HG03175 (cell line): ENCODE results near the gene SRP68.
"Not testable (repeated sequence)": the region's sequence is repeated elsewhere in the genome, so short reads cannot be mapped to it uniquely, and the experiment has no call there.

Experiments used
- ATAC-seq: cut with Tn5 transposase; IDR thresholded peaks from one replicate; pipeline ENCODE4 v1.9.1; 2021; ENCODE audit warnings: mild to moderate bottlenecking, moderate library complexity; ENCODE audit not compliant: unreplicated experiment

Gene SRP68

DNA sequence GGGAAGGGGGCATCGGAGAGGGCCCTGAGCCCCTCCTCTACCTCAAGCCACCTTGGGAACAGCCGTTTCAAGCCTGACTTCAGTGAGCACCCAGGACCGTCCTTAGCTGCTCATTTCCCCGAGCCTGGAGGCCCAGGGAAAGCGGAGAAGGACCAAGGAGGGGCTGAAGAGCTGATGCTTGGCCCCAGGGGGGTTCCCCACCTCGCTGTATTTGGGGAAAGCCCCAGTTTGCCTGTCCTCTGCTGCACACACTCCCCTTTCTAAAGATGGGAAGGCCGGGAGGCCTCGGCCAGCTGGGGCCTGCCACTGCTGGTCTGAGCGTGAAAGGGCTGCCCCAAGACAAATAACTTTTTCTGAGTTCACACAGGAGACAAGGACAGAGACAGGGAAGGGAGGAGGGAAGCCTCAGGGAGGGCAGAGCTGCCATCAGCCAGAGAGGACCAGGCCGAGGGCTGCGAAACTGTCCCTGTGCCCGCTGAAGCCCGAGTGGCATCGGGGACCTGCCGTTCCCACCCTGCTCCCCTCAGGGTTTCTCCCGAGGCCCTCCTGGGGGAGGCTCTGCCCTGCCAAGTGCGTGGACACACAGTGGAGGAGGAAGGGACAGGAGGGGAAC lies 18.3 kb upstream of the SRP68 start:
- no peak for ATAC-seq

DNA sequence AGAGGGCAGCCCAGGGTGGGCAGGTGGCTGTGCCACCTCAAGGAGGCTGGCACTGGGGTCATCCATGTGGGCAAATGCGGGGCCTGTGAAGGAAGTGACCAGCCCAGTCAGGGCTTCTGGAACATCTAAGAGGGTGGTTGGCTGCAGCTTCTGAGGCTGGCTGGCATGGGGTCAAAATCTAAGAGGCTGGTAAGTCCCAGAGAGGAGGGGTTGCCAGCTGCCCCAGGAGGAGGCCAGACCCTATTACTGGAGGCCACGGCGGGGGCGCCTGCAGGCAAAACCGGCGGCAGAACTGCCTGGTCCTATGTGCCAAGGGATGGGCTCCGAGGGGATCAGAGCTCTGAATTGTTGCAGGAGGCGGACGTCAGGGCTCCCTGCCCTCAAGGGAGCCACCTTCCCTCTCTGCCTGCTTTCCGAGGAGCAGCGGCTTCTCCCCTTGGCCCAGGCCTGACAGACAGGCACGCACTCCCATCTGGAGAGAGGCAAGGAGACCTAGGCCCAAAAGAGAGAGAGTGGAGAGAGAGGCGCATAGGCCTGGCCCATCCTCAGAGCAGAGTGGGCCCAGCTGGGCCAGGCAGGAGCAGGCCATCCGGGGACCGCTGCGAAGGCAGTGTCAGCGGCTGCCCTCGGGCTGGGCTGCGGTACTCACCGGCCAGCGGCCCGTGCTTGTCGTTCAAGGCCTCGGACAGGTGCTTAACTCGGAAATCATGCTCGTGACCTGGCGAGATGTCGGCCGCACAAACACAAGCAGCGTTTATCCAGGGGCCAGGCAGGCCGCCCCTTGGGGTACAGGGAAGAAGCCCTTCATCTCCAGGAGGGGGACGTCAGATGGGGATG lies 17.6 kb upstream of the SRP68 start:
- no peak for ATAC-seq

DNA sequence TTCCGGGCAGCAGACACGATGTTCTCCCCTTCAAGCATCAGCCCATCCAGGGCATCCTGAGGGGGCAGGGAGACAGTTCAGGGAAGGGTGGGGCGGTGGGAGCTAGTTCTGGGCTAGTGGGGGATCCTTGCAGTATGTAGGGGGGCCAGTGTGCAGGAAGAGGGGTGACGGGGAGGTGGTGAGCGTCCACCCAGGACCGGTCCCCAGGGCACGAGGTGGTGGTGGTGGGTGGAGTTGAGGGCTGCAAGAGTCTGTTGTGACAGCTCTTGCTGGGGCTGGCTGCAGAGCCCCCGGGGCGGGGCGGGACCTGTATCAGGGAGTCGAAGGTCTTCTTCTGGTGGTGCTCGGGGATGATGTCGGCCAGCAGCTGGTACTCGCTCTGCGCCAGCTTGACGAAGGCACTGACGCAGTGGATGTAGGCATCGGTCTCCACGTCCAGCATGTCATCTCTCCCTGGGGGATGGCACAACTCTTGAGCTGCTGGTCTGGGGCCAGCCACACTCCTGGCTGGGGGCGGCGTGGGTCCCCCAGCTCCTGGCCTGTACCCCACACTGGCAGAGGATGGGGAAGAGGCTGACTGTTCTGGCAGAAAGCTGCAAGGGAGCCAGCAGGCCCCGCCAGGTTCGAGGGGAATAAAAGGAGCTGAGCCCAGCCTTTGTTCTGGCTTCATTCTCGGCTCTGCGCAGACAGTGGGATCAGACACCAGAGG lies 16.7 kb upstream of the SRP68 start:
- no peak for ATAC-seq

DNA sequence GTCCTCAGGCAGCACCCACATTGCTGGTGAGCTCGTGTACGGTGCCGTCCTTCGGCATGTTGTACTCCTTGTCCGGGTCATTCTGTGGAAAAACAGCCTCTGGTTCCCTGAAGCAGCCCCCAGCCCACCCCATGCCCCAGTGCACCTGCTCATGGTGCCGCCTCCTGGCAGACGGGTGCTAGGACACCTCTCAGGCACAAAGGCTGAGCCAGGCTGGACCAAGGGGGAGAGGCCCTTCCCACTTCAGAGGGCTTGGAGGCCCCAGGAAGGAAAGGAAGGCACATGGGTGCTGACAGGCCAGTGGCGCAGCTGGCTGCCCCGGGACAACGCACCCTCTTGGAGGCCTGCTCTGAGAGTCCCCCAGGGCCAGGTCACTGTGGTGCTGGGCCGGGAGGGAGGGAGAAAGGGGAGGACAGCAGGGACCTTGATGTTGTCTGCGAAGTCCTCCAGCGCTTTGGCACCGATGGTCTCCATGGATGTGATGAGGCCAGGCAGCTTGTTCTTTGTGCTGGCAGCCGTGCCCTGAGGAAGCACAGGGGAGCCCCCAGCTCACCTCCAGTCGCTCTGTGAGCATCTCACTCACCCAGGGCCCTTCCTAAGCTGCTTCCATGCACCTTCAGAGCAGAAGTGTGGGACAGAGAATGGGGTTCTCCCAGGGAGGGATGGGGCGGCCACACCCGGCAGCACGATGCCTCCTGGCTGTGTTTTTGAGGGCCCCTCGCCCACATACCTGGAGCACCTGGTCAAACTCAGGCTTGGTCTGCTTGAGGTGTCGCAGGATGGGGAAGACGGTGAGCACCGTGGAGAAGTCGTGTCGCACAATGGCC lies 15.9 kb upstream of the SRP68 start:
- ATAC-seq, result no peak

DNA sequence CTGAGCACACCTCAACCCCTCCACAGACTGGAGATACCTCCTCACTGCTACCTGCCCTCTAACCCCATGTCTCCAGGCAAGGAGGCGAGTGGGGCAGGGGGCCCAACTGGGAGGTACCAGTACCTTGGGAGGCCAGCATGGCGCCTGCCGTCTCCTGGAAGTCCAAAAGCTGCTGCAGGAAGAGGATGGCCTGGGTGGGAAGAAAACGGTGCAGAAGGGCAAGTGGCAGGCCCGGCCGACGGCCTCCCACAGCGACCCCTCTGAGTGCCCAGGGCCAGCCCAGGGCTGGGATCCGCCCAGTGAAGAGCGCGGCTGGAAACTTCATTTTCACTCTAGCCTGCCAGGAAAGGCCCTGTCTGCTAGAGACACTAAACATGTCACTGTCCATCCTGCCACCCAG lies 15.2 kb upstream of the SRP68 start:
- no peak for ATAC-seq

DNA sequence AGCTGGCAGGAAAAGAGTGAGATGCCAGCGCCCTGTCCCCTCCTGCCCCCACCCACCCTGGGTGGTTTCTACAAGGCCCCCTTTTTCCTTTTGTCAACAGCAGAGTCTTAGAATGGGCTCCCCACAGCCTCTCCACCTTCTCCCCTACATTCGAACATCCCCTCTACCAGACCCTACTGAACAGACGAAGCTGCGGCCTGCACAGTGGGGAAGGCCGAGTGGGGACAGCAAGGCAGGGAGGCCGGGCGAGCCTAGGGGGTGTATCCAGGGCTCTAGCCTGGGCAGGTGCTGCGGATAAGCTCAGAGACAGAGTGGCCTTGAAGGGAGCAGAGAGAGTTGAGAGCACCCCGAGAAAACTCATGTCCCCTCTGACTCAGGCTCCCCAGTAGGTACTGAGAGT lies 14.1 kb upstream of the SRP68 start:
- no peak for ATAC-seq

DNA sequence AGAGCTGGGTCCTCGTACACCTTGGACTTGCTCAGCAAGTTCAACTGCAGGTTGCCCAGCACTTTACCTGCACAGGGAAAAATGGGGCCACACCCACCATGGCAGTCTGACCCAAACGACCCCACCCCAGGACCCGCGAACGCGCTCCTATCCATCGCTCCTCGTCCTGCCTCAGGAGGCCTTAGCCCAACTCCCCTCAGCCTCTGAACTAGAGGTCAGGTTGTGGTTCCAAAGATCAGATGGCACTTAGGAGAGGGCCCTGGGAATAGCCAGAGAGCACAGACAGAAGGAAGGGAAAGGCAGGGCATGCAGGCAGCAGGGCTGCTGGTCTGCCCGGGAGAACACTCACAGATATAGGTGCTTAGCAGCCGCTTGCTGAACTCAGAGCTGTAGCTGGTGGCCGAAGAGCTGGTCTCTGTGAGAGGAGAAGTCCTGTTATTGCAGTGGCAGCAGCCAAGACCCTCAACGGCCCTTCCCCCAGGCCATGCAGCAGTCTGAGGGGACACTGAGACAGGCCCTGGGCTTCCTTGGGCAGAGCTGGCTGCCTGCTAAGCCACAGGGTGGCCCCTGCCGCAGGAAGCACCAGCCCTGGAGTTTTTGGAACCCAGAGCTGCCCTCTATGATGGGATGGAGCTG lies 13.5 kb upstream of the SRP68 start:
- ATAC-seq, result no peak

DNA sequence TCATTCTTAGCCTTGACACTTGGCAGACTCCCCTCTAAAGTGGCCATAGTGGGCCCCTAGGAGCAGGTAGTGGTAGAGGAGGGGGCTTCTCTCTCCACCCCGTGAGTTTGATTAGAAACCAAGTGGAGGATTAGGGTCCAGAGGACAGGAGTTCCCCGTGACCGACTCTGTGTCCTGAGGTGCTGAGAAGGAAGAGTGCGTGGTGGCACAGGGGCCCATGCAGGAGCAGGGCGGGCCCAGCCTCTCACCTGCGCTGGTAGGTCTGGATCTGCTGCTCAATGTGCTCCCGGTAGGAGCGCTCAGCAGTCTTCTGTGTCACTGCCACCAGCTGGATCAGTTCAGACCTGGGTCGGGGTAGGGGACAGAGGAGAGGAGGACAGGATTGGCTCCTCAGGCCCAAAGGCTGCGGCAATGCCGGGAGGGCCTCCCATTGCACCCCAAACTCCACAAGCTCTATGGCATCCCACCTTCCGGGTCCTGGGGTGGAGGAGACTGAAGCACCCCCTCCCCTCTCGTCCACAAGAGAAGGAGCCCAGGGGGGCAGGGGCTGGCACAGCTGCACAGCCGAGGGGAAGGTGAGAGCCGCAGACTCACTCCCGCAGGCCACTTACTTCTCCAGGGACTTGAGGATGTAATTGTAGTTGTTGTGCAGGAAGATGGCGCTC lies 12.9 kb upstream of the SRP68 start:
- no peak for ATAC-seq

DNA sequence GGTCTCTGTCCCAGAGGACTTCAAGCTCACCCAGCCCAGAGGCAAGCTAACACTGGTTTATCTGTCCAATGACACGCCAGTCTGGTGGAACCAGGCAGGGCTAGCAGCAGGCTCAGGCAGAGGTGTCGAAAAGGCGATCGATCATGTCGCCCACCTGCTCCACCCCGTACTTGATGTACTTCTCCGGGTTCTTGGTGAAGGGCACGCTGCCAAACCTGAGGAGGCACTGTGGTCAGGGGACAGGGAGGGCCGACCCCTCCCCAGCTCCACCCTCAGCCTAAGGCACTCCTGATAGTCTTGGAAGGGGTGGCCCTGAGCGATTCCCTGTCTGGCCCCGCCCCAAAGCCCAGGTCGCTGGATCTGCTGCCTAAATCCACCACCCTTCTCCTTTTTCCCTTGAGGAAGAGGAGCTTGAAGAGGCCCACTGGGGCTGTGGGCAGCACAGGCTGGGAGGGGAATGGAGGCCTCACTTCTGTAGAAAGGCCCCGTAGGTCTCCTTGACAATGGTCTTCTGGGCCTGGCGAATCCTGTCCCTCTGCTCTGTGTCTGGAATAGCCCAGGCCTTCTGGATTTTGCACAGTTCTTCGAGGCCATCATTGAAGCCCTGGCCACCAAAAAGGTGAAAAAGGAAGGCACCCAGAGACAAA lies 11.3 kb upstream of the SRP68 start:
- no peak for ATAC-seq

DNA sequence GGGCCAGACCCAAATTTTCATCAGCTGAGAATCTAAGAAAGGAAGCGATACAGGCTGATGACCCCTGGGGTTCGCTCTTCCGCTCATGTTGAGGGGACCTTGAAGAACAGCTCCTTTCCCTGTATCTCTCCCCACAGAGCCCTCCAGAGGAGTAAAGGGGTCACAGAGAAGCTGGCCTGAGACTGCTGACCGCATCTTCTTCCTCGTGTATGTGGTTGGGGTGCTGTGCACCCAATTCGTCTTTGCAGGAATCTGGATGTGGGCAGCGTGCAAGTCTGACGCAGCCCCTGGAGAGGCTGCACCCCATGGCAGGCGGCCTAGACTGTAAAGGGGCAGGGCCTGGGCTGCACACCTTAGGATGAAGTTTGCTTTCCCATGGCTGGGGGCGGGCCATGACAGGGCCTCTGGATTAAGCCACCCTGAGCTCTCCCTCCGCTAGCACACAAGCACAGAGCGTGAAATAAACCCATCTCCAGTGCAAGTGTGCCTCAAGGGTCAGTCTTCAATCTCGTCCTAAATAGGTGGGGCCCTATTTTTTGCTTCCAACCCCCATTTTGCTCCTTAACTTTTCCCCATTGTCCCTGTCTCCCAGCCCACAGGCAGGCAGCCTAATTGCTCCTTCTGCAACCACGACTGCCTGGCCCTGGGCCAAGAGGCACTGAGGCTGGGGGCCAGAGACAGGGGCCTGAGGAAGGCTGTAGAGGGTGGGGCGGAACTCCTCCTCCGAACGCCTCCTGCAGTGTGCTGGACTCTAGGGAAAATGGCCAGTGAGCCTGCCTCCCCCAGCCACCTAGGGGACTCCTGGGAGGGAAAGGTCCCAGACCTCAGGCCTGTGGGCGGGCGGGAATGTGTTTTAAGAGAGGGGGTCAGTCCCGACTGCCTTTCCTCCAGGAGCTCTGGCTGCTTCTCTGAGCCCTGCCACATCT lies 10.3 kb upstream of the SRP68 start:
- no peak for ATAC-seq

DNA sequence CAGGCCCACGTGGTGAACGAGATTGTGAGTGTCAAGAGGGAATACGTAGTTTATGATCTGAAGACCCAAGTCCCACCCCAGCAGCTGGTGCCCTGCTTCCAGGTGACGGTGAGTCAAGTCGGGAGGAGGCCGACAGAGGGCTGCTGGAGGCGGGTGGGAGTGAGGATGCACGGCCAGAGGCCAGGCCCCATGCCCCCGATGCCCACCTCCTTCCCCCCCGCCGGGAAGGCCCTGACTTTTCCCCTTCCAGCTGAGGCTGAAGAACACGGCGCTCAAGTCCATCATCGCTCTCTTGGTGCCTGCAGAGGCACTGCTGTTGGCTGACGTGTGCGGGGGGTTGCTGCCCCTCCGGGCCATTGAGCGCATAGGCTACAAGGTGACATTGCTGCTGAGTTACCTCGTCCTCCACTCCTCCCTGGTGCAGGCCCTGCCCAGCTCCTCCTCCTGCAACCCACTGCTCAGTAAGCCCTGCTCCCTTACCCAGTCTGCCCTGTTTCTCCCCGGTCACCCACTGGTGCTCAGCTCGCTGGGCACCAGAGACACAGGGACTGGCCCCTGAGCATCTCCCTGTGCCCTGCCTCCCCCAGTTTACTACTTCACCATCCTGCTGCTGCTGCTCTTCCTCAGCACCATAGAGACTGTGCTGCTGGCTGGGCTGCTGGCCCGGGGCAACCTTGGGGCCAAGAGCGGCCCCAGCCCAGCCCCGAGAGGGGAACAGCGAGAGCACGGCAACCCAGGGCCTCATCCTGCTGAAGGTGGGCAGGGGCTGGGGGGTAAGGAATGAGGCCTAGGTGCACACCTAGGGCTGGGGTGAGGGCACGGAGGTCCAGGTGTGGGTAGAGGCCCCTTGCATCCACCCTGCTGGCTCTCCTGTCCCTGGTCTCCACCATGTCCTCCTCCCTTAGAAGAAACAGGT lies 9.2 kb upstream of the SRP68 start:
- ATAC-seq, result no peak

DNA sequence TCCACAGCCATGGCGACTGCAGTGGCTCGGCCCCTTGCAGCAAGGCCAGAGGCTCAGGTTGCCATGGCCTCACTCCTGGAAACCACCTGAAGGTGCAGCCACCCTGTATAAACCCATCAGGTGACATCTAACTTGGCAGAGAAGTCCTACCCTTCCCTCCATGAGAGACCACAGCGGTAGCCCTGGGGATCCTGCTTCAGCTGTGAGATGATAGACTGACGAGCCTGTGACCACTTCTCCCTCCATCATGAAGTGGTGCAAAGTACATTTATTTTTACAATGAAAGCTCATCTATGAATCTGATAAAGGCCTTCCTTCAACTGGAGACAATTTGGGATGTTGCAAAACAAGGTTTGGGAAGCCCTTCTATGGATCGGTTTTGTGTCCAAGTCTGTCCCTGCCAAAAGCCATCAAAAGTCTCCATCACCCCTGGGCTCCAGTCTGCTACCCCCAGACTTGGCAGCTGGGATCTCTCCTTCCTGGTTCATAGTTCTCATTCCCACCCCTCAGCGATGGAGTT lies 8.5 kb upstream of the SRP68 start:
- ATAC-seq, result no peak

DNA sequence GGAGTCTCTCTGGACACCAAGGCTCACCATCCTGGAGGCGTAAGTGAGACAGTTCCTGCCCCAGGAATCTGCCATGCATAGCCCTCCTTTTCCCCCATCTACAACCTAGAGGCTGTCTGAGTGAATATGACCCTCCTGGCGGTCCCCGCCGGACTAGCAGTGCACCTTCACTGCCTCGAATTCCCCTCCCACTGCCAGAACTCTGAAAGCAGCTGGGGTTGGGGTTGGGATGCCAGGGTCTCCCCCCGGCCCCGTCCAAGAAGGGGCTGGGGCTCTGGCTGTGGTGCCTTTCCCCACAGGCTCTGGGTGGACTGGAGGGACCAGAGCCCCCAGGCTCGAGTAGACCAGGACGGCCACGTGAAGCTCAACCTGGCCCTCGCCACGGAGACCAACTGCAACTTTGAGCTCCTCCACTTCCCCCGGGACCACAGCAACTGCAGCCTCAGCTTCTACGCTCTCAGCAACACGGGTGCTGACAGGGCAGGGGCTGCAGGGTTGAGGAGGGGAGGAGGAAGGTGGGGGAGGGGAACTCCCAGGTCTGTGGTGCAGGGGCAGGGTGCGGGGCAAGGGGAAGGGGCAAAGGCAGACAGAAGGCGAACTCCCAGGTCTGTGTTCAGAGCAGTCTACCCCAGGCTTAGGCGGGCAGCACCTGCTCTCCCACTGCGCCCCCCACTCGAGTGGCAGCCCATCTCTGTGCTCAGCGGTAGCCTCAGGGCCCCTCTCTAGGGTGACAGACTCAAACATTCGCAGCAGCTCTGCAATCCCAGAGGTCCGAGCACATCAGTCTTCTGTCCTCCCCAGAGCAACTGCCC lies 7.8 kb upstream of the SRP68 start:
- ATAC-seq, result no peak

DNA sequence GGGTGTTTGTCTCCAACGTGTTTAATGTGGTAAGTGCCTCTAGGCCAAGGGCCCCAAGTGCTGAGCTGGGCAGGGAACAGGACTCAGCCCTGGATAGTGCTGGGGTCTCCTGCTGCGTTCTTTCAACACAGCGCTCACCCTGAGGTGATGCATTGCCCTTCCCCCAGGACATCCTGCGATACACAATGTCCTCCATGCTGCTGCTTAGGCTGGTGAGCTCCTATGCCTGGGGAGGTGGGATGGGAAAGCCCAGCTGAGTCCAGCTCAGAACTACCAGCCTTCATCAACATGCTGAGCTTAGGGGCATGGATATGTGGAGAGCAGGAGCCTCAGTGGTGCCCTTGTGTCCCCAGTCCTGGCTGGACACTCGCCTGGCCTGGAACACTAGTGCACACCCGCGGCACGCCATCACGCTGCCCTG lies 7.2 kb upstream of the SRP68 start:
- ATAC-seq, result no peak

DNA sequence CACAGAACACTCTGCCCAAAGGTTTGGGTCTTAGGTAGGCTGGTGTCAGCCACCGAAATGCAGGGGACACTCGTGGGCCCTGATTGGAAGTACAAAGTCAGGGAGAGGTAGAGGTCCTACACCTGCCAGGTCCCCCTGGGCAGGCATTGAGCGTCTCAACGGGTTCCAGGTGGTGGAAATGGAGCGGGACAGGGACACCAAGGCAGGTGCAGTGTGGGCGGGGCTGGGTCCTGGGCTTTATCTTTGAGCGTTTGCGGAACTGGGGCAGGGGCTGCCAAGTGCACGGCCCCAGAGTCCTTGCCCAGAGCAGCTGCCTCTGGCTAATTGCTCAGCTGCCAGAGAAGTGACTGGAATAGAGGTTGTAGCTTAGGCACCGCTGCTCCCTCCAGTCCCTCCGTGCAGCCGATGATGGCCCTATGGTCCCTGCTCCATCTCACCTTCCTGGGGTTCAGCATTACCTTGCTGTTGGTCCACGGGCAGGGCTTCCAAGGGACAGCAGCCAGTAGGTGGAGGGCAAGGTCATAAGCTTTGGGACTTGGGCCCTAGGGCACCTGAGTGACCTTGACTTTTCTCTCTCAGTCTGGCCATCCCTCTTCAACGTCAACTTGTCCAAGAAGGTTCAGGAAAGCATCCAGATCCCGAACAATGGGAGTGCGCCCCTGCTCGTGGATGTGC lies 6.7 kb upstream of the SRP68 start, which contains the start of gene ZACN:
Gene ZACN, plus strand, starts transcription at position 323 of the 675 bp plus-strand sequence. Its CDS starts 83 bp downstream, at position 406.
- no peak for ATAC-seq

DNA sequence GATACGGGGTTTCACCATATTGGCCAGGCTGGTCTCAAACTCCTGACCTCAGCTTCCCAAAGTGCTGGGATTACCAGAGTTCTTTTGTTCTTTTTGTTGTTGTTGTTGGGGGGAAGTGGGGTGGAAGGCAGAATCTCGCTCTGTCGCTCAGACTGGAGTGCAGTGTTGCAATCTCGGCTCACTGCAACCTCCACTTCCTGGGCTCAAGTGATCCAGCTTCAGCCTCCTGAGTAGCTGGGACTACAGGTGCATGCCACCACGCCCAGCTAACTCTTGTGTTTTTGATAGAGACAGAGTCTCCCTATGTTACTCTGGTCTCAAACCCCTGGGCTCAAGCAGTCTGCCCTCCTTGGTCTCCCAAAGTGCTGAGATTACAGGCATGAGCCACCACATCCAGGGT lies 6.1 kb upstream of the SRP68 start:
- not testable (repeated sequence) for ATAC-seq
